GM21786 (cell line): ENCODE measurements around the gene DYNLL1.
"Not testable (repeated sequence)": the region's sequence is repeated elsewhere in the genome, so short reads cannot be mapped to it uniquely, and the experiment has no call there.

ENCODE experiments used
- ATAC-seq: cut with Tn5 transposase; IDR thresholded peaks from one replicate; pipeline ENCODE4 v1.9.1; 2021; ENCODE audit not compliant: unreplicated experiment

Gene DYNLL1

GRCh38 chr12:120495731-120496412 is at the start of gene DYNLL1:
Gene DYNLL1, plus strand, starts transcription at chr12:120496113. Its CDS starts 309 bp downstream, at chr12:120496422.
- ATAC-seq, result peak; percentile 91

DNA sequence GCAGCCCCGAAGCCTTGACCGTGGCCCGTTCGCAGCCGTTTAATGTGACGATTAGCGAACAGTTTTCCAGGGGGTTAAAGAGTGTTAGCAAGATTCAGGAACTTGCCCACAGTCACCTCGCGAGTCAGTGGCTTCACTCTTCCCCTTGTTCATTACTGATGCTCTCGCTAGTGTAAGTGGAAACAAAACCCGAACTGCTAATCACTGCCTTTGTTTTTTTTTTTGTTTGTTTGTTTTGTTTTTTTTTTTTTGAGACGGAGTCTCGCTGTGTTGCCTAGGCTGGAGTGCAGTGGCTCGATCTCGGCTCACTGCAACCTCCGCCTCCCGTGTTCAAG is 49.1 kb upstream of the DYNLL1 start:
- ATAC-seq, result not testable (repeated sequence)

GRCh38 chr12:120447992-120448391 is 47.9 kb upstream of the DYNLL1 start:
- ATAC-seq, result no peak

DNA sequence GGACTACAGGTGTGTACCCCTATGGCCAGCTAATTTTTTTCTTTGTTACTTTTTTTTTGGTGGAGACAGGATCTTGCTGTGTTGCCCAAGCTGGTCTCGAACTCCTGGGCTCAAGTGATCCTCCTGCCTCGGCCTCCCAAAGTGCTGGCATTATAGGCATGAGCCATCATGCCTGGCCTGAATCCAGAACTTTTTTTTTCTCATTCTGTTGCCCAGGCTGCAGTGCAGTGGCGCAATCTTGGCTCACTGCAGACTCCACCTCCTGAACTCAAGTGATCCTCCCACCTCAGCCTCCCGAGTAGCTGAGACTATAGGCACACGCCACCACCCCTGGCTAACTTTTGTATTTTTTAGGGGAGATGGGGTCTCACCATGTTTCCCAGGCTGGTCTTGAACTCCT is 43.4 kb upstream of the DYNLL1 start:
- ATAC-seq, result not testable (repeated sequence)

DNA sequence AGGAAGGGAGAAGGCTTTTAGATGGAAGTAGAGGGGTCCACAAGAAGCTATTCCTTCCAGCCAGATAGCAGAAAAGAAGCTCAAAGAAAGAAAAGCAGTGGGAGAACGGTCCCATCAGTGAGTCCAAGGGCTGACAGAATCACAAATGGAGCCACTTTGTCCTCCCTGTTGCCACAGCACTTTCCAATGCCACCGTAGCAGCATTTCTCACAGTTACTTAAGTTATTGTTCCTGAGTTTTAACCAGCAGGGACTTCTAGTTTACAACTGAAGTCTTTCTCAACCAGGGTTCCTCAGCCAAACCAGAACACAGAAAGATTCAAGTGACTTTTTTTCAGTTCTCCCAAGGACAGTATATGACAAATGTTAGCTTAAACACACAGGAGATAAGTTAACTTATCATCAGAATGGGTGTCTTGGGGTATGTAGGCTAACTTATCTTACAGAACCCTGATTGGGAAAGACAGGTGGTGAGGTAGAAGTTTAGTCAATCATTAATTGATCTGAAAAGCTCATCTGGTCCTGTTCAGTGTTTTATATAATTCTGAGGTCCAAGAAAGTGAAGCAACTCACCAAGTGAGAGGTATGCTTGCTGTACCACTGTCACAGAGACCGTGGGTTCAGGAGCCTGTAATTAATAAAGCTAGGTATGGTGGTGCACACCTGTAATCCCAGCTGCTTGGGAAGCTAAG is 42.7 kb upstream of the DYNLL1 start:
- ATAC-seq, result no peak

GRCh38 chr12:120453977-120454376 is 41.9 kb upstream of the DYNLL1 start:
- ATAC-seq, result no peak

DNA sequence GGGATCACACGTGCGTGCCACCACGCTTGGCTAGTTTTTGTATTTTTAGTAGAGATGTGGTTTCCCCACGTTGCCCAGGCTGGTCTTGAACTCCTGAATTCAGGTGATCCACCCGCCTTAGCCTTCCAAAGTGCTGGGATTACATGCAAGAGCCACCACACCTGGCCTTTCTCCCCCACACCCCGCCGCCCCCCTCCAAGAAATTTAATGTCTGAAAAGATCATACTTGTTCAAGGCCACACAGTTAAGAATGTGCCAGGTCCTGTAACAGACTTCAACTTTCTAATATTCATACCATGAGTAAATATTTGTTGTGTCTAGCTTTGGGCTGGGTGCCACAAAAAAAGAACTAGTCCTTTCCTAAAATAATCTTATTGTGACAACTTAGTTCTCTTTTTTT is 40.6 kb upstream of the DYNLL1 start:
- no peak for ATAC-seq

GRCh38 chr12:120457133-120457532 is 38.8 kb upstream of the DYNLL1 start:
- no peak for ATAC-seq

DNA sequence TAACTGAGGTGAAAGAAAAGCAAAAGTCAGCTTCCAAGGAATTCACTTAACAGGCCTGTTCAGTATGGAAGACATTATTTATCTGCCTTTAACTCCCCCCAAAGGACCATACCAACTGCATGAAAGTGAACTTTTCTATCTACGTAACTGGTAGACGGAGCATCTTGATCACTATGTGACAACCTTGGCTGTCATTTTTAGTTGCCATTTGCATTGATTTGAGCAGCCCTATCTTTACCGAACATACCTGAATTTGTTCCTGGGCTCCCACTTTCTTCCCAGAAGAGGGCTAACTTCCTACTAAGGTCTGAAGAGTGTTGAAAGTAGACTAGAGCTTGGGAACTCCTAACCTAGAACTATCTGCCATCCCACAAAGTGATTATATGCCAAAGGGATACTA is 35.8 kb upstream of the DYNLL1 start:
- no peak for ATAC-seq

DNA sequence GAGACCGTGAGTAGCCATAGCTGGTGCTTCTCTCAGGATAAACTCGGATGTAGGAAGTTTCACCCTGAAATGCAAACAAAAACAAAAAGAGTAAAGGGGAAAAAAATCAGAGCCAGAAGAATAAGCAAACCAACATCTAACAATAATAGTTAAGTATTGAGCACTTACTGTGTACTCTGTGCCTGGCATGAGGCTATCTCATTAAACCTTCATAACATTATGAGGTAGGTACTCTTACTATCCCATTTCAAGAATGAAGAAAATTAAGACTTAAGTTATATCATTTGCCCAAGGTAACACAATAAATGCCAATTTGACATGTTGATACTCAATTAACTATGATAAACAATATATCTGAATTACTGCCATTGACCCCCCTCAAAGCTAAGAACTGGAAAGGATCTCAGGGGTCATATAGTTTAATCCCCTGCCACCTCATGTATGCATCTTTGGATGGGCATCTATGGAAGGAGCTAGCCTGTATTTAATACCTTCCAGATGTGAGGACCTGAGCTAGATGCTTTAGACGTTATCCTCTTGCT is 33.7 kb upstream of the DYNLL1 start:
- ATAC-seq, result no peak

DNA sequence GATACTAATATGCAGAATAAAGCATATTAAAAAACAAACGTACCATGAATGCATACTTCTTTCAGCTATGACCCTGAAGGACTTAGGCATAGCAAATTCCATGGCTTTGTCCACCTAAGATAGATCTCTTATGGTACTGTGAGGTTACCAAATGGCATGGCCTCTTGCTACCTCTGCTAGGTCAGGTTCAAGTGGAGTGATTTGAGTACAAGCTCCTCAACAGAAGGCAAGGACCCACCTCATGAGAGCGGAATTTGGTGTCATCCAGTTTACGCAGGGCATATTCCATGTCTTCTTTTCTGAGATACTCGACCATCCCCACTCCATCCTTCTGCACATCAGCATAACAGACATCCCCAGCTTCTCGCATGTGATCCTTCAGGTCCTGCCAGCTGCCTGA is 32.2 kb upstream of the DYNLL1 start:
- ATAC-seq, result no peak

DNA sequence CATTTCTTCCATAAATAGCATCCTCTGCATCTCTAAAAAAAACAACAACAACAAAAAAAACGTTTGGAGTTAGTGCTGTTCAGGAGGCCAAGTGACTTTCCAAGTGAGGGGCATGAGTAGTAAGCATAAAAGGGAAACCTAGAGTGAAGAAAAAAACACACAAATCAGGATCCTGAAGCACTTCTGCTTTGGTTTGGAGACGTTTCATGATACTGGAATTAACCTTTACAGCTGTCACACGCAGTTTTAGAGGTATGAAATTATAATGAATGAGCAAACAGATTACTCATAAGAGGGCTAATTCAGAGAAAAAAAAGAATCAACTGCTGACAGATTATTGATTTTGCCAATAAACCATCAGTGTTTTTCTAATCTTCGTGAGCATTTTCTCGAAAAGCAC is 30.2 kb upstream of the DYNLL1 start:
- ATAC-seq, result no peak

- no peak for ATAC-seq
Measured at GRCh38 chr12:120466560-120467315, 29.2 kb upstream of the DYNLL1 start.

- no peak for ATAC-seq
Measured at GRCh38 chr12:120467439-120467838, 28.5 kb upstream of the DYNLL1 start.

GRCh38 chr12:120468325-120468820 is 27.5 kb upstream of the DYNLL1 start:
- ATAC-seq, result no peak

GRCh38 chr12:120468821-120469449 is 27.0 kb upstream of the DYNLL1 start:
- ATAC-seq, result peak; percentile 24

DNA sequence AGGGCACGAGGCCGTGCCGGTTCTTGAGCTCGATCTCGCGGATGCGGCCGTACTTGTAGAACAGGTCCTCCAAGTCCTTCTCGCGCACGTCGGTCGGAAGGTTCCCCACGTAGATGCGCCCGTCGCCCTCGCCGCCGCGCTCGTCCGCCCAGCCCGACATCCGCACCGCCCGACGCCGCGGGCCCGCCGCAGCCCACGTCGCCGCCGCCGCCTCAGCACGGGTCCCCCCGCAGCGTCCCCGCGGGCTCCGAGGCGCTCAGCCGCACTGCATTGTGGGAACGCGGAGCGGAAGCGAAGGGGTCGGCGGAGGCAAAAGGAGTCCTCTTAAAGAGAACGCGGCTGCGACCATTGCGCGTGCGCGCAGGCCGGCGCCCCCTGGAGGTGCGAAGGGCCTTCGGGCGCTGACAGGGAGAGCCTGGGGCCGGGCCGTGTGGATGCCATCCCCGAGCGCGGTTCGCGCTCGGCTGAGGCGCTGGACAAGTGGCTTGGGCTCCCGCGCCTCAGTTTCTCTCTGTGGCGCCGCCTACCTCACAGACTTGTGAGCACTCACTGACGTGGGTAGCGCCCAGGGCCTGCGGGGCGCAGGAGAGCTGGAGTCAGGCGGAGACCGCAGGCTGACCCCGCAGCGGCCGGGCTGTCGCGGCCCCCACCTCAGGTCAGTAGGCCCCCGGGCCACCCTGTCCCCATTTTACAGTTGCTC is 26.3 kb upstream of the DYNLL1 start, which contains the start of gene SRSF9:
Gene SRSF9, minus strand, starts transcription at position 299 of the 700 bp plus-strand sequence. Its CDS starts 139 bp downstream, at position 160.
- ATAC-seq, result peak; percentile 88

DNA sequence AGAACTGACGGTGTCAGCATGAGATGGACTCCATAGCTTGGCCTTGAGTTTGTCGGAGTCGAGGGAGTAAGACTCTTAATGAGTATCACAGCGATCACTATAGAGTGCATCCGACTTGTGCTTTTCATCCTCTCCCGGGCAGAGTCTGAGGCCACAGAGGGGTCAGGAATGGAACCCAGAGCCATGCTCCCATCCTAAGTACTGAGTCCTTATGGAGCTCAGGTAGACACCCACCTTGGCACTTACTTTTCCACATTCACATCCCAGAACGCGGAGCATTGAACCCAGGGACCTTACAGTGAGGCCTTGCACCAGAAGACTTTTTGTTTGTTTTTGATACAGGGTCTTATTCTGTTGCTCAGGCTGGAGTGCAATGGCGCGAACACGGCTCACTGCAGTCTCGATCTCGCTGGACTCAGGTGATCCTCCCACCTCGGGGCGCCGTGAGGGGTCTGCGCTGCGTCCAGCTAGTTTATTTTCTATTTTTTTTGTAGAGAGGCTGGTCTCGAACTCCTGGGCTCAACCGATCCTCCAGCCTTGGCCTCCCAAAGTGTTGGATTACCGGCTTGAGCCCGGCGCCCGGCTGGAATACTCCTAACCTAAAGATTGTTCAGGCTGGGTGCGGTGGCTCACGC is 25.6 kb upstream of the DYNLL1 start:
- peak; percentile 23 for ATAC-seq

- no peak for ATAC-seq
Measured at GRCh38 chr12:120472521-120472920, 23.4 kb upstream of the DYNLL1 start.
